Measurements from ENCODE around the gene SLC25A12.
"Not testable (repeated sequence)": the region's sequence is repeated elsewhere in the genome, so short reads cannot be mapped to it uniquely, and the experiment has no call there.

- TF ChIP-seq CTCF (IDR thresholded peaks at IDR 0.05; ENCODE audit: low read depth, low read length); EZH2phosphoT487 (IDR thresholded peaks at IDR 0.05; ENCODE audit: low read depth): not testable (repeated sequence)
Measured at GRCh38 chr2:171899623-171900282, 5.7 kb upstream of the SLC25A12 start.

All from OCI-LY3 (cell line).